Measurements from ENCODE around the gene RAB22A.

GRCh38 chr20:58277107-58277506 is 32.4 kb upstream of the RAB22A start:
- TF ChIP-seq POLR2AphosphoS5 (IDR thresholded peaks at IDR 0.05; ENCODE audit: insufficient read depth, low read depth, low read length), result no peak
- no peak for TF ChIP-seq CTCF (IDR thresholded peaks at IDR 0.05; ENCODE audit: extremely low read depth in 1 of 2, insufficient read depth in 1 of 2, low read depth in 1 of 2, low read length in 2 of 2)
- no peak for TF ChIP-seq POLR2A (IDR thresholded peaks at IDR 0.05; ENCODE audit: low read depth, low read length)
- no peak for TF ChIP-seq EZH2 (IDR thresholded peaks at IDR 0.05; ENCODE audit: borderline replicate concordance, low read depth, low read length, severe bottlenecking)
- TF ChIP-seq FOS (IDR thresholded peaks at IDR 0.05; ENCODE audit: borderline replicate concordance, insufficient read depth, low read length), result no peak
- no peak for TF ChIP-seq MYC (IDR thresholded peaks at IDR 0.05; ENCODE audit: low read depth, low read length)
